NCI-H510A (cell line): ENCODE results near the gene RHOBTB1.
"Not testable (repeated sequence)": the region's sequence is repeated elsewhere in the genome, so short reads cannot be mapped to it uniquely, and the experiment has no call there.

ENCODE experiments used
- DNase-seq: peaks from one replicate; lab custom pipeline; 2025; lab: John Stamatoyannopoulos, UW

Gene RHOBTB1

GRCh38 chr10:60944058-60944909, at the start of gene RHOBTB1:
Gene RHOBTB1, minus strand, starts transcription at chr10:60944185. Its CDS starts 32,643 bp downstream, at chr10:60911542.
- peak; percentile 43 for DNase-seq

- no peak for DNase-seq
These were observed 48.7 kb upstream of the RHOBTB1 start for GRCh38 chr10:60992636-60993035.

- no peak for DNase-seq
These were observed 46.7 kb upstream of the RHOBTB1 start for GRCh38 chr10:60990663-60991062.

- DNase-seq = peak; percentile 7
These were observed 45.5 kb upstream of the RHOBTB1 start for GRCh38 chr10:60989400-60989876.

GRCh38 chr10:60986791-60987190, 42.8 kb upstream of the RHOBTB1 start:
- DNase-seq = no peak

- DNase-seq = no peak
These were observed 42.0 kb upstream of the RHOBTB1 start for GRCh38 chr10:60985951-60986350.

GRCh38 chr10:60980997-60981396, 37.0 kb upstream of the RHOBTB1 start:
- no peak for DNase-seq

GRCh38 chr10:60979667-60980104, 35.7 kb upstream of the RHOBTB1 start:
- no peak for DNase-seq

GRCh38 chr10:60978287-60979115, 34.5 kb upstream of the RHOBTB1 start:
- DNase-seq = no peak

GRCh38 chr10:60977161-60978122, 33.5 kb upstream of the RHOBTB1 start:
- no peak for DNase-seq

- DNase-seq = no peak
These were observed 32.7 kb upstream of the RHOBTB1 start for GRCh38 chr10:60976687-60977086.

- DNase-seq = no peak
These were observed 31.7 kb upstream of the RHOBTB1 start for GRCh38 chr10:60975716-60976115.

- no peak for DNase-seq
These were observed 30.6 kb upstream of the RHOBTB1 start for GRCh38 chr10:60974463-60975149.

GRCh38 chr10:60973086-60973485, 29.1 kb upstream of the RHOBTB1 start:
- DNase-seq = no peak

GRCh38 chr10:60972181-60972580, 28.2 kb upstream of the RHOBTB1 start:
- not testable (repeated sequence) for DNase-seq

GRCh38 chr10:60970526-60970925, 26.5 kb upstream of the RHOBTB1 start:
- no peak for DNase-seq

- DNase-seq = no peak
These were observed 24.5 kb upstream of the RHOBTB1 start for GRCh38 chr10:60968504-60968903.

GRCh38 chr10:60967854-60968484, 24.0 kb upstream of the RHOBTB1 start:
- DNase-seq = no peak

- DNase-seq = no peak
These were observed 23.3 kb upstream of the RHOBTB1 start for GRCh38 chr10:60967260-60967659.

GRCh38 chr10:60965696-60966095, 21.7 kb upstream of the RHOBTB1 start:
- no peak for DNase-seq
